Measurements from ENCODE around the gene DYNC1LI1.

The DYNC1LI1 gene

GRCh38 chr3:32484436-32484835, 86.2 kb downstream of the DYNC1LI1 start:
- DNase-seq, result no peak

- DNase-seq, result no peak
Observed at GRCh38 chr3:32483772-32484171, 86.9 kb downstream of the DYNC1LI1 start.

- no peak for DNase-seq
Observed at GRCh38 chr3:32482693-32483092, 88.0 kb downstream of the DYNC1LI1 start.

- DNase-seq, result no peak
Observed at GRCh38 chr3:32481791-32482631, 88.6 kb downstream of the DYNC1LI1 start.

- DNase-seq, result no peak
Observed at GRCh38 chr3:32480604-32481003, 90.1 kb downstream of the DYNC1LI1 start.
